HG02678 (cell line): Measurements from ENCODE around the gene GDNF.

ENCODE experiments used
- ATAC-seq: cut with Tn5 transposase; IDR thresholded peaks from one replicate; pipeline ENCODE4 v1.9.1; 2021; ENCODE audit warnings: mild to moderate bottlenecking, moderate library complexity; ENCODE audit not compliant: unreplicated experiment

GDNF gene

GRCh38 chr5:37847978-37848425, 8.2 kb upstream of the GDNF start:
- no peak for ATAC-seq

- ATAC-seq = no peak
Observed at GRCh38 chr5:37846786-37847310, 7.0 kb upstream of the GDNF start.

- ATAC-seq = no peak
Observed at GRCh38 chr5:37844009-37844408, 4.2 kb upstream of the GDNF start.

GRCh38 chr5:37842048-37842447, 2.2 kb upstream of the GDNF start:
- no peak for ATAC-seq

GRCh38 chr5:37841203-37841602, 1.4 kb upstream of the GDNF start:
- ATAC-seq = no peak

GRCh38 chr5:37840053-37841034, 503 bp upstream of the GDNF start:
- no peak for ATAC-seq

GRCh38 chr5:37838933-37839341, 904 bp downstream of the GDNF start:
- no peak for ATAC-seq

GRCh38 chr5:37838152-37838932, 1.5 kb downstream of the GDNF start:
- ATAC-seq = no peak

GRCh38 chr5:37837414-37838032, 2.3 kb downstream of the GDNF start:
- ATAC-seq = peak; percentile 71

GRCh38 chr5:37836592-37837413, 3.0 kb downstream of the GDNF start:
- peak; percentile 9 for ATAC-seq

- no peak for ATAC-seq
Observed at GRCh38 chr5:37836235-37836591, 3.6 kb downstream of the GDNF start.

GRCh38 chr5:37835380-37835973, 4.4 kb downstream of the GDNF start:
- ATAC-seq = no peak

GRCh38 chr5:37834542-37835379, 5.1 kb downstream of the GDNF start:
- no peak for ATAC-seq

- no peak for ATAC-seq
Observed at GRCh38 chr5:37833990-37834389, 5.9 kb downstream of the GDNF start.

GRCh38 chr5:37831821-37832534, 7.9 kb downstream of the GDNF start:
- ATAC-seq = no peak

- ATAC-seq = no peak
Observed at GRCh38 chr5:37830348-37830747, 9.5 kb downstream of the GDNF start.

- no peak for ATAC-seq
Observed at GRCh38 chr5:37825334-37825915, 14.4 kb downstream of the GDNF start.
